Type B pancreatic cell (in vitro differentiated cells): ENCODE measurements around the gene SLC4A5. TPM values are rescaled to one million over a fixed set of nuclear protein-coding genes. Genes with fewer than 3 reads are reported as not detected.

Experiments
- DNase-seq: peaks from one replicate; pipeline ENCODE4 v3.0.0; 2021; ENCODE audit warnings: mixed read lengths; ENCODE audit not compliant: unreplicated experiment; ENCODE audit errors: extremely low spot score
- H3K27ac Mint-ChIP-seq: 2 replicates; pipeline ENCODE4 v1.8.0; 2021; ENCODE audit warnings: mild to moderate bottlenecking, mixed read lengths
- H3K27me3 Mint-ChIP-seq: 2 replicates; pipeline ENCODE4 v1.8.0; 2021; ENCODE audit warnings: mixed read lengths
- H3K36me3 Mint-ChIP-seq: 2 replicates; pipeline ENCODE4 v1.8.0; 2021; ENCODE audit warnings: mixed read lengths
- H3K4me1 Mint-ChIP-seq: one replicate; pipeline ENCODE4 v1.8.0; 2021; ENCODE audit warnings: mixed read lengths; ENCODE audit not compliant: unreplicated experiment
- H3K4me3 Mint-ChIP-seq: 2 replicates; pipeline ENCODE4 v1.8.0; 2021; ENCODE audit warnings: mild to moderate bottlenecking, mixed read lengths
- H3K9me3 Mint-ChIP-seq: 2 replicates; pipeline ENCODE4 v1.8.0; 2021; ENCODE audit warnings: mixed read lengths
- total RNA-seq: library from RNA; stranded (reverse); gene quantifications from 2 replicates; pipeline ENCODE4 v1.2.1, GENCODE V29; 2021; ENCODE audit warnings: low replicate concordance
- TF ChIP-seq, protein P1 (sequence below): fragments of 200-600 bp; sonication (generic); conservative IDR thresholded peaks from 2 replicates; pipeline ENCODE4 v1.5.0; 2021; ENCODE audit warnings: antibody characterized with exemption, mild to moderate bottlenecking

The SLC4A5 gene
- total RNA-seq, 1 donor from 2014 or later, result 6.4 TPM

DNA sequence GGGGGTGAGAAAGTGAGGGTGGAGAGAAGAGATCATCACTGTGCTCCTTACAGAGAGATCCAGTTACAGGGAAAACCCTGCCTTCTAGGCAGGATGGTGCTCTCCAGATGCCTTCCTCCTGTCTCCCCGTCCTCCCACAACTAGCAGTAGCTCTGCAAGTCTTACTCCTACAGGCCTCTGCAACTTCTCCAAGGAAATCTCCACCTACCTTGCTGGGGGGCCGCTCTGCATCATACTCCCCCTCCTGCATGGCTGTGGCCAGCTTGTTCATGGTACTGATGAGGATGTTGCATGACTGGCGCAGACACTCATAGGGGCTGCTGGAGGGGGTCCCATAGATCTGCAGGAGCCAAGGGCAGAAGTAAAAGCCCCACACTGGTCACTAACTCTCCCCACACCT lies 22.8 kb upstream of the SLC4A5 start:
- no peak overlapping the region for H3K27ac Mint-ChIP-seq
- H3K4me1 Mint-ChIP-seq, result no peaks in the 10 kb centered on the region
- TF ChIP-seq, protein P1, sequence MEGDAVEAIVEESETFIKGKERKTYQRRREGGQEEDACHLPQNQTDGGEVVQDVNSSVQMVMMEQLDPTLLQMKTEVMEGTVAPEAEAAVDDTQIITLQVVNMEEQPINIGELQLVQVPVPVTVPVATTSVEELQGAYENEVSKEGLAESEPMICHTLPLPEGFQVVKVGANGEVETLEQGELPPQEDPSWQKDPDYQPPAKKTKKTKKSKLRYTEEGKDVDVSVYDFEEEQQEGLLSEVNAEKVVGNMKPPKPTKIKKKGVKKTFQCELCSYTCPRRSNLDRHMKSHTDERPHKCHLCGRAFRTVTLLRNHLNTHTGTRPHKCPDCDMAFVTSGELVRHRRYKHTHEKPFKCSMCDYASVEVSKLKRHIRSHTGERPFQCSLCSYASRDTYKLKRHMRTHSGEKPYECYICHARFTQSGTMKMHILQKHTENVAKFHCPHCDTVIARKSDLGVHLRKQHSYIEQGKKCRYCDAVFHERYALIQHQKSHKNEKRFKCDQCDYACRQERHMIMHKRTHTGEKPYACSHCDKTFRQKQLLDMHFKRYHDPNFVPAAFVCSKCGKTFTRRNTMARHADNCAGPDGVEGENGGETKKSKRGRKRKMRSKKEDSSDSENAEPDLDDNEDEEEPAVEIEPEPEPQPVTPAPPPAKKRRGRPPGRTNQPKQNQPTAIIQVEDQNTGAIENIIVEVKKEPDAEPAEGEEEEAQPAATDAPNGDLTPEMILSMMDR, result no peak
- no peak for DNase-seq
- H3K9me3 Mint-ChIP-seq, result no peaks in the 10 kb centered on the region
- no peaks in the 10 kb centered on the region for H3K27me3 Mint-ChIP-seq
- no peak overlapping the region for H3K4me3 Mint-ChIP-seq
- H3K36me3 Mint-ChIP-seq, result peaks cover 52% of the 10 kb centered on the region

DNA sequence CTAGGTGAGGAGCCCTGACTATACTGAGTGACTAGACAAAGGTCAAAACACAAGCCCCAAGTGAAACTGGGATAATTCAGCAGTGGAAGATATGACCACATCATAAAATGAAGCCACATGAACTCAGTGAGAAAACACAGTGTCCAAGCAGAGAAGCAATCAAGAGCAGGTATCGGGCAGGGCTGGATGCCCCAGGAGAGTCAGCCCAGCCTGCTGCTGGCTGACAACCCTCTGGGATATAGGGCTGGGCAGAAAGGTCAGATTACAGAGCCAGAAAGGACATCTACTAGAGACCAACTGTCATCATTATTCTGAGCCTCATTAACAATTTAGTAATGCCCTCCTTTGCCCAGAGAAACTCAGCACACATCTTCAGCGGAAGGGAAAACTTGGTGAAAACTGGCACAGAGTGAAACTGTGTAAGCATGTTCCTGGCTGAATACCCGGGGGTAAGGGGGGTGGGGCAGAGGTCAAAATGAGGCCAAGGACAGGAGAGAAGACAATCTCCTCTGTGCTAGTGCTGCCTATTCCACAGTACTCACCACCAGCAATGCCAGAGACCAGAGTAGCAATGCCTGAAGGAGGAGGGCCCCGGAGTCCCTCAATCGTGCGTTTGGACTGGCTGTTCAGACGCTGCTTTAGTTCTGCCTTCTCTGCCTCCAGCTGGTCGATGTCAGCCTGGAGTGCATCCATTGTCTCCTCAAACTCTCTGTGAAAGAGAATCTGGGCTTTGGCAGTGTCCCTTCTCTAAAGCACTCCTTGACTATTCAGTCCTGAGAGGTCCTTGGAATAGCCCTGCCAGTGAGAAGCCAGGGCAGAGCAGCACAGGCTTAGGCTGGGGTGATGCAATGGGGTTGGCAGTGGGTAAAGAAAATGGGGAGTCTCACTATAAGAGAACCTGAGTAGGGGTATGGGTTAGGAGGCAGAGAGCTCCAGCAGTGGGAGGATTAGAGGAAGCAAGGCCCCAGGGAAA lies 21.6 kb upstream of the SLC4A5 start:
- TF ChIP-seq, protein P1, result no peak
- H3K4me1 Mint-ChIP-seq, result no peaks in the 10 kb centered on the region
- no peaks in the 10 kb centered on the region for H3K27me3 Mint-ChIP-seq
- peaks cover 47% of the 10 kb centered on the region for H3K36me3 Mint-ChIP-seq
- no peaks in the 10 kb centered on the region for H3K9me3 Mint-ChIP-seq
- no peak for DNase-seq
- H3K27ac Mint-ChIP-seq, result no peak overlapping the region
- no peak overlapping the region for H3K4me3 Mint-ChIP-seq

DNA sequence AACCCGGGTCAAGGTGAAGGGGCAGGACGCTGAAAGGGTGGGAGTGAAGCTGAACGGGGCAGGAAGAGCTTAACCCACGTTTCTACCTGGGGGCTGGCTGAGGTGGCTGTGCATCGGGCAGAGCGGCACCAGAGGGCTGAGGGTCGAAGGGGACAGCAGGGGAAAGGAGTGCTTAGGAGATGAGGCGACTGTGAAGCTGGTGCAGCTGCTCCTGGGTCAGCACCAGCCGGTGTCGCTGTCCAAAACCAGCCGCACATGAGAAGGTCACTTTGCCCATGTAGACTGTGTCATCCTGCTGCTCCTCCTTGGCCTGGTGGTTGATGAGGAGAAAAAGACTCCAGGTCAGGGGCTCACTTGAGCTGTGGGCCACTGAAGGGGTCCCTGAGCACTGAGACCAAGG lies 18.1 kb upstream of the SLC4A5 start:
- no peak for DNase-seq
- Mint-ChIP-seq H3K4me1 (no peaks in the 10 kb centered on the region), H3K9me3 (no peaks in the 10 kb centered on the region), H3K36me3 (peaks cover 59% of the 10 kb centered on the region), H3K27me3 (no peaks in the 10 kb centered on the region), H3K27ac (no peak overlapping the region), H3K4me3 (no peak overlapping the region)
- TF ChIP-seq, protein P1, result no peak

DNA sequence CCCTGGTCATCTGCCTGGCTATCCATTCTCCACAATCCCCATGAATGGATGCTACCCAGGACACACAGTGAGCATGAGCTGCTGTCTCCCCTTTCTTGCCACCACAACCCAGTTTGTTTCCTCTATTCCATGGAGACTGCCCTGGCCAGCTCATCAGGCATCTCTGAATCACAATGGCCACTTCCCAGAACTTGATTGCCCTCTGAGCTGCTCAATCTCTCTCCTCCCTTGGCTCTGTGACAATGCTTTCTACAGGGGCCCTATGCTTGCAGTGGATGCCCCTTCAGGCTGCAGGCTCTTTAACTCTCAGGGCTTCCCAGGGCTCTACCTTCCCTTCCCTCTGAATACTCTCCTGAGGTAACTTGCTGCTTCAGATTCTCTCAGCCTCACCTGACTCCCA lies 14.4 kb upstream of the SLC4A5 start:
- H3K4me1 Mint-ChIP-seq, result no peaks in the 10 kb centered on the region
- DNase-seq, result no peak
- peaks cover 51% of the 10 kb centered on the region for H3K36me3 Mint-ChIP-seq
- H3K9me3 Mint-ChIP-seq, result no peaks in the 10 kb centered on the region
- TF ChIP-seq, protein P1, result no peak
- H3K27ac Mint-ChIP-seq, result peak overlapping the region; percentile 54
- no peaks in the 10 kb centered on the region for H3K27me3 Mint-ChIP-seq
- H3K4me3 Mint-ChIP-seq, result no peak overlapping the region

DNA sequence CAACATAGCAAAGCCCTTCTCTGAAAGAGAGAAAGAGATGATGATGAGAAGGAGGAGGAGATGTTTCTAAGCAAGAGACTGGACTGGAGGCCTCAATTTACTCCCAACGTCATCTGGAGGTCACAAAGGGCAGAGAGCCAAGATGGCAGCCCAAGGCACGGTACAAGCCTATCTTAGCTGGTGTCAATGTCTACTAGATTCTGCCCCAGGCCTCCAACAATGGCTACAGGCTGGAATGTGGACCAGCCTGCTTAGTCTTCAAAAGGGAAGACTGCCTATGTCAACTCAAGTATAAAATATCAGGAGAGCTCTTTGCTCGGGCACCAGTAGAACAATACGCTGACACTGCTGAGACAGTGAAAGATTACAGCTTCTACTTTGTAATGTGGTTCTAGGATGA lies 6.7 kb upstream of the SLC4A5 start:
- Mint-ChIP-seq H3K4me1 (no peaks in the 10 kb centered on the region), H3K4me3 (no peak overlapping the region), H3K36me3 (peaks cover 6% of the 10 kb centered on the region), H3K9me3 (no peaks in the 10 kb centered on the region), H3K27me3 (no peaks in the 10 kb centered on the region), H3K27ac (no peak overlapping the region)
- DNase-seq, result no peak
- TF ChIP-seq, protein P1, result no peak
